Sigmoid colon (tissue), 4 donors: ENCODE results near the gene PEAK1.

Source experiments
- EP300 ChIP-seq, 4 donors: sonication (generic); formaldehyde crosslinking; IDR thresholded peaks; one replicate each; pipeline ENCODE4 v1.6.1; 2017; ENCODE audit warnings: antibody characterized with exemption in 4 of 4
- POLR2A ChIP-seq, 2 donors: fragments of 450-650 bp; IDR thresholded peaks; one replicate each; pipeline ENCODE4 v1.6.1; 2016; ENCODE audit warnings: antibody characterized with exemption in 2 of 2, mild to moderate bottlenecking in 2 of 2, moderate library complexity in 2 of 2
- POLR2AphosphoS5 ChIP-seq, 4 donors: sonication (generic); formaldehyde crosslinking; IDR thresholded peaks; one replicate each; pipeline ENCODE4 v1.6.1; 2017; ENCODE audit warnings: antibody characterized with exemption in 4 of 4
- TF ChIP-seq, protein P1 (sequence below), 4 experiments: fragments of 450-650 bp in 3 of 4; fragments of 200-600 bp in 1 of 4; IDR thresholded peaks; one replicate each; pipeline ENCODE4 v1.5.1; 2016 to 2019; ENCODE audit warnings: antibody characterized with exemption in 4 of 4, mild to moderate bottlenecking in 3 of 4, moderate library complexity in 2 of 4

DNA sequence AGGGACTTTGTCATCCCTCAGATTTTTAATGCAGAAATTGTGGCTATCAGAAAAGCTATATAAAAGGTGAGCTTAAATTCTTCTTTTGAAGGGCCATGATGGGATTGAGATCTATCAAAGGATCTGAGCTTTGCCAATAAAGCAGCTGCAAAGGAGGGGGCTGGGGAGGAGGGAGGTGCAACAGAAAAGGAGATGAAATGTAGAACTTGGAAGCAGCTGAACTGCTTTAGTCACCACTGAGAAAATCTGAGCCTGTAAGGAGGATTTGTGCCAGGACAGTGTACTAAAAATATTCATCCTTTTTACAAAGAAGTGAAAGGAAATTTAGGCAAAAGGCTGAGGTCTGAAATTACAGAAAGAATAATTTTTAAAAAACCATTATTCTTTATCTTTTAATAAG is 359.4 kb downstream of the PEAK1 start:
- no peak for TF ChIP-seq POLR2A (IDR thresholded peaks at IDR 0.05)
- TF ChIP-seq, protein P1, sequence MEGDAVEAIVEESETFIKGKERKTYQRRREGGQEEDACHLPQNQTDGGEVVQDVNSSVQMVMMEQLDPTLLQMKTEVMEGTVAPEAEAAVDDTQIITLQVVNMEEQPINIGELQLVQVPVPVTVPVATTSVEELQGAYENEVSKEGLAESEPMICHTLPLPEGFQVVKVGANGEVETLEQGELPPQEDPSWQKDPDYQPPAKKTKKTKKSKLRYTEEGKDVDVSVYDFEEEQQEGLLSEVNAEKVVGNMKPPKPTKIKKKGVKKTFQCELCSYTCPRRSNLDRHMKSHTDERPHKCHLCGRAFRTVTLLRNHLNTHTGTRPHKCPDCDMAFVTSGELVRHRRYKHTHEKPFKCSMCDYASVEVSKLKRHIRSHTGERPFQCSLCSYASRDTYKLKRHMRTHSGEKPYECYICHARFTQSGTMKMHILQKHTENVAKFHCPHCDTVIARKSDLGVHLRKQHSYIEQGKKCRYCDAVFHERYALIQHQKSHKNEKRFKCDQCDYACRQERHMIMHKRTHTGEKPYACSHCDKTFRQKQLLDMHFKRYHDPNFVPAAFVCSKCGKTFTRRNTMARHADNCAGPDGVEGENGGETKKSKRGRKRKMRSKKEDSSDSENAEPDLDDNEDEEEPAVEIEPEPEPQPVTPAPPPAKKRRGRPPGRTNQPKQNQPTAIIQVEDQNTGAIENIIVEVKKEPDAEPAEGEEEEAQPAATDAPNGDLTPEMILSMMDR (IDR thresholded peaks at IDR 0.05) = no peak
- TF ChIP-seq POLR2AphosphoS5 (IDR thresholded peaks at IDR 0.05) = no peak
- no peak for TF ChIP-seq EP300 (IDR thresholded peaks at IDR 0.05)
